ENCODE measurements around the gene PCYT1B. TPM values are rescaled to one million over a fixed set of nuclear protein-coding genes. Genes with fewer than 3 reads are reported as not detected.
"Not testable (repeated sequence)": the region's sequence is repeated elsewhere in the genome, so short reads cannot be mapped to it uniquely, and the experiment has no call there.

Gene PCYT1B
- total RNA-seq, 1 experiment from 2014 or later, result 20.7 TPM

DNA sequence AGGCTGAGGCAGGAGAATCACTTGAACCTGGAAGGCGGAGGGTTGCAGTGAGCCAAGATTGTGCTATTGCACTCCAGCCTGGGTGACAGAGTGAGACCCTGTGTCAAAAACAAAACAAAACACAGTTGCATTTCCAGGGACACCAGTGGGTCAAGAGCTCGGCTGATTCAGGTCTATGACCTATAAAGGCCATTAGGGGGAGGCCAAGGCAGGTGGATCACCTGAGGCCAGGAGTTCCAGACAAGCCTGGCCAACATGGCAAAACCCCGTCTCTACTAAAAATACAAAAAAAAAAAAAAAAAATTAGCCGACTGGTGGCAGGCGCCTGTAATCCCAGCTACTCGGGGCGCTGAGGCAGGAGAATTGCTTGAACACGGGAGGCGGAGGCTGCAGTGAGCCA, 8.5 kb upstream of the PCYT1B start:
- 0 out of 2 replicates have a peak, but pooled peaks have one; percentile 14 for TF ChIP-seq ZNF121 (CRISPR knock-in tag; IDR thresholded peaks at IDR 0.05)
- H3K36me3 Mint-ChIP-seq; H3K27ac Mint-ChIP-seq; H3K27me3 Mint-ChIP-seq (ENCODE audit: low read depth); H3K4me3 Mint-ChIP-seq; H3K9me3 Mint-ChIP-seq: not testable (repeated sequence)
- DNase-seq (ENCODE audit: low spot score) (peak; percentile 11), ATAC-seq (peak; percentile 91)
- ChIA-PET CTCF (interaction anchor here (0.7 to 2.9 kb wide), 11 partner anchors 9 to 632 kb away, joined by 3 to 9 read pairs (median 4); partner anchors contain the start of genes PCYT1B and PDK3), POLR2A (interaction anchor here (0.6 kb wide), 3 partner anchors 10 to 166 kb away, joined by 3 read pairs; no protein-coding TSS in a partner anchor)
- peaks cover 14% of the 10 kb centered on the region for H3K4me1 Mint-ChIP-seq

DNA sequence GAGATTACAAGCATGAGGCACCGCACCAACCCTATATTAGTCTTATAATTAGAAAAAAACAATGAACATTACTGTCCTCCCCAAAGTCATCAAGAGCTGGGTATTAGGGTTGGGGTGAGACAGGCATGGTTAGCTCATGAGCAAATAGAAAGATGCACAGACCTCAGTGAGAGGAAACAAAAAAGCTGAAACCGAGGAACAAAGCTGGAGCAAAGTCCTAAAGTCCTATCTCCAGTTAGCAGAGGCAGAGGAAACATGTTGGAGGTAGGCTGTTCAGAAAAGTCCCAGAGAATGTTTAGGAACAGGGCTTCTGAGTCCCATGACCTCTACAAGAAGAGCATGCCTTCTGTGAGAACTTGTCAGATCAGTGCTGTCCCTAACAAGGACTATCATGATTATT, 4.6 kb upstream of the PCYT1B start:
- peaks cover 23% of the 10 kb centered on the region for H3K4me1 Mint-ChIP-seq

DNA sequence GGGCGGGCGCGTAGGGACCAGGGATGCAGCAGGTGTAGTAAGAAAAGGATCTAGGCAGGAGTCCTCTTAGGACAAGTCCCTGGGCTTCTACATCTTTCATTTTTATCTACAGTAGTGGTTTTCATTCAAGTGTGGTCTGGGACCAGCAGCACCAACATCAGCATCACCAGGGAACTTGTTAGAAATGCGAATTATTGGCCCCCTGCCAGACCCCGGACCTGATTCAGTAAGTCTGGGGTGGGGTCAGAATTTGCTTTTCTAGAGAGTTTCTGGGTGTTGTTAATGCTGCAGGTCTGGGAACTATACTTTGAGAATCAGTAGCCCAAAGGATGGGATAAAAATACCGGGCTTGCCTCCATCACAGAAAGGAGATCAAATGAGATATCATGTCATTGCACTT, 1.3 kb upstream of the PCYT1B start:
- no peaks in the 10 kb centered on the region for H3K9me3 Mint-ChIP-seq
- ATAC-seq (no peak), DNase-seq (ENCODE audit: low spot score) (no peak)
- peaks cover 30% of the 10 kb centered on the region for H3K4me1 Mint-ChIP-seq
- H3K27ac Mint-ChIP-seq, result no peak overlapping the region
- no peaks in the 10 kb centered on the region for H3K27me3 Mint-ChIP-seq (ENCODE audit: low read depth)
- no peak overlapping the region; the same call in 1 of the 2 replicates for H3K4me3 Mint-ChIP-seq
- ChIA-PET CTCF (no interaction called here), POLR2A (no interaction called here)
- no peaks in the 10 kb centered on the region for H3K36me3 Mint-ChIP-seq
- TF ChIP-seq, protein P1, sequence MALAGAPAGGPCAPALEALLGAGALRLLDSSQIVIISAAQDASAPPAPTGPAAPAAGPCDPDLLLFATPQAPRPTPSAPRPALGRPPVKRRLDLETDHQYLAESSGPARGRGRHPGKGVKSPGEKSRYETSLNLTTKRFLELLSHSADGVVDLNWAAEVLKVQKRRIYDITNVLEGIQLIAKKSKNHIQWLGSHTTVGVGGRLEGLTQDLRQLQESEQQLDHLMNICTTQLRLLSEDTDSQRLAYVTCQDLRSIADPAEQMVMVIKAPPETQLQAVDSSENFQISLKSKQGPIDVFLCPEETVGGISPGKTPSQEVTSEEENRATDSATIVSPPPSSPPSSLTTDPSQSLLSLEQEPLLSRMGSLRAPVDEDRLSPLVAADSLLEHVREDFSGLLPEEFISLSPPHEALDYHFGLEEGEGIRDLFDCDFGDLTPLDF (CRISPR knock-in tag; IDR thresholded peaks at IDR 0.05), result no peak
- TF ChIP-seq ZNF671 (CRISPR knock-in tag; IDR thresholded peaks at IDR 0.05) (no peak), NR2C2 (CRISPR knock-in tag; IDR thresholded peaks at IDR 0.05) (no peak), SOX15 (CRISPR knock-in tag; IDR thresholded peaks at IDR 0.05) (no peak)
- TF ChIP-seq, protein P2, sequence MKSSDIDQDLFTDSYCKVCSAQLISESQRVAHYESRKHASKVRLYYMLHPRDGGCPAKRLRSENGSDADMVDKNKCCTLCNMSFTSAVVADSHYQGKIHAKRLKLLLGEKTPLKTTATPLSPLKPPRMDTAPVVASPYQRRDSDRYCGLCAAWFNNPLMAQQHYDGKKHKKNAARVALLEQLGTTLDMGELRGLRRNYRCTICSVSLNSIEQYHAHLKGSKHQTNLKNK (CRISPR knock-in tag; IDR thresholded peaks at IDR 0.05), result no peak
- TF ChIP-seq, protein P3, sequence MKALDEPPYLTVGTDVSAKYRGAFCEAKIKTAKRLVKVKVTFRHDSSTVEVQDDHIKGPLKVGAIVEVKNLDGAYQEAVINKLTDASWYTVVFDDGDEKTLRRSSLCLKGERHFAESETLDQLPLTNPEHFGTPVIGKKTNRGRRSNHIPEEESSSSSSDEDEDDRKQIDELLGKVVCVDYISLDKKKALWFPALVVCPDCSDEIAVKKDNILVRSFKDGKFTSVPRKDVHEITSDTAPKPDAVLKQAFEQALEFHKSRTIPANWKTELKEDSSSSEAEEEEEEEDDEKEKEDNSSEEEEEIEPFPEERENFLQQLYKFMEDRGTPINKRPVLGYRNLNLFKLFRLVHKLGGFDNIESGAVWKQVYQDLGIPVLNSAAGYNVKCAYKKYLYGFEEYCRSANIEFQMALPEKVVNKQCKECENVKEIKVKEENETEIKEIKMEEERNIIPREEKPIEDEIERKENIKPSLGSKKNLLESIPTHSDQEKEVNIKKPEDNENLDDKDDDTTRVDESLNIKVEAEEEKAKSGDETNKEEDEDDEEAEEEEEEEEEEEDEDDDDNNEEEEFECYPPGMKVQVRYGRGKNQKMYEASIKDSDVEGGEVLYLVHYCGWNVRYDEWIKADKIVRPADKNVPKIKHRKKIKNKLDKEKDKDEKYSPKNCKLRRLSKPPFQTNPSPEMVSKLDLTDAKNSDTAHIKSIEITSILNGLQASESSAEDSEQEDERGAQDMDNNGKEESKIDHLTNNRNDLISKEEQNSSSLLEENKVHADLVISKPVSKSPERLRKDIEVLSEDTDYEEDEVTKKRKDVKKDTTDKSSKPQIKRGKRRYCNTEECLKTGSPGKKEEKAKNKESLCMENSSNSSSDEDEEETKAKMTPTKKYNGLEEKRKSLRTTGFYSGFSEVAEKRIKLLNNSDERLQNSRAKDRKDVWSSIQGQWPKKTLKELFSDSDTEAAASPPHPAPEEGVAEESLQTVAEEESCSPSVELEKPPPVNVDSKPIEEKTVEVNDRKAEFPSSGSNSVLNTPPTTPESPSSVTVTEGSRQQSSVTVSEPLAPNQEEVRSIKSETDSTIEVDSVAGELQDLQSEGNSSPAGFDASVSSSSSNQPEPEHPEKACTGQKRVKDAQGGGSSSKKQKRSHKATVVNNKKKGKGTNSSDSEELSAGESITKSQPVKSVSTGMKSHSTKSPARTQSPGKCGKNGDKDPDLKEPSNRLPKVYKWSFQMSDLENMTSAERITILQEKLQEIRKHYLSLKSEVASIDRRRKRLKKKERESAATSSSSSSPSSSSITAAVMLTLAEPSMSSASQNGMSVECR (CRISPR knock-in tag; IDR thresholded peaks at IDR 0.05; ENCODE audit: borderline replicate concordance), result no peak

More for the DNA sequence above, 4.6 kb upstream of the PCYT1B start:
- no peak overlapping the region for H3K4me3 Mint-ChIP-seq
- no peaks in the 10 kb centered on the region for H3K9me3 Mint-ChIP-seq
- no peaks in the 10 kb centered on the region for H3K27me3 Mint-ChIP-seq (ENCODE audit: low read depth)
- DNase-seq (ENCODE audit: low spot score) (no peak), ATAC-seq (no peak)
- no peak for TF ChIP-seq FOXP1 (CRISPR knock-in tag; IDR thresholded peaks at IDR 0.05; ENCODE audit: borderline replicate concordance)
- TF ChIP-seq, protein P4, sequence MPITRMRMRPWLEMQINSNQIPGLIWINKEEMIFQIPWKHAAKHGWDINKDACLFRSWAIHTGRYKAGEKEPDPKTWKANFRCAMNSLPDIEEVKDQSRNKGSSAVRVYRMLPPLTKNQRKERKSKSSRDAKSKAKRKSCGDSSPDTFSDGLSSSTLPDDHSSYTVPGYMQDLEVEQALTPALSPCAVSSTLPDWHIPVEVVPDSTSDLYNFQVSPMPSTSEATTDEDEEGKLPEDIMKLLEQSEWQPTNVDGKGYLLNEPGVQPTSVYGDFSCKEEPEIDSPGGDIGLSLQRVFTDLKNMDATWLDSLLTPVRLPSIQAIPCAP (CRISPR knock-in tag; IDR thresholded peaks at IDR 0.05), result no peak
- TF ChIP-seq, protein P5, sequence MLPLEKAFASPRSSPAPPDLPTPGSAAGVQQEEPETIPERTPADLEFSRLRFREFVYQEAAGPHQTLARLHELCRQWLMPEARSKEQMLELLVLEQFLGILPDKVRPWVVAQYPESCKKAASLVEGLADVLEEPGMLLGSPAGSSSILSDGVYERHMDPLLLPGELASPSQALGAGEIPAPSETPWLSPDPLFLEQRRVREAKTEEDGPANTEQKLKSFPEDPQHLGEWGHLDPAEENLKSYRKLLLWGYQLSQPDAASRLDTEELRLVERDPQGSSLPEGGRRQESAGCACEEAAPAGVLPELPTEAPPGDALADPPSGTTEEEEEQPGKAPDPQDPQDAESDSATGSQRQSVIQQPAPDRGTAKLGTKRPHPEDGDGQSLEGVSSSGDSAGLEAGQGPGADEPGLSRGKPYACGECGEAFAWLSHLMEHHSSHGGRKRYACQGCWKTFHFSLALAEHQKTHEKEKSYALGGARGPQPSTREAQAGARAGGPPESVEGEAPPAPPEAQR (CRISPR knock-in tag; IDR thresholded peaks at IDR 0.05), result no peak
- no peak for TF ChIP-seq JUN (CRISPR knock-in tag; IDR thresholded peaks at IDR 0.05)
- TF ChIP-seq ELF4 (CRISPR knock-in tag; IDR thresholded peaks at IDR 0.05; ENCODE audit: low read depth), result no peak
- no peak for TF ChIP-seq HMGA2 (CRISPR knock-in tag; IDR thresholded peaks at IDR 0.05)
- TF ChIP-seq, protein P6, sequence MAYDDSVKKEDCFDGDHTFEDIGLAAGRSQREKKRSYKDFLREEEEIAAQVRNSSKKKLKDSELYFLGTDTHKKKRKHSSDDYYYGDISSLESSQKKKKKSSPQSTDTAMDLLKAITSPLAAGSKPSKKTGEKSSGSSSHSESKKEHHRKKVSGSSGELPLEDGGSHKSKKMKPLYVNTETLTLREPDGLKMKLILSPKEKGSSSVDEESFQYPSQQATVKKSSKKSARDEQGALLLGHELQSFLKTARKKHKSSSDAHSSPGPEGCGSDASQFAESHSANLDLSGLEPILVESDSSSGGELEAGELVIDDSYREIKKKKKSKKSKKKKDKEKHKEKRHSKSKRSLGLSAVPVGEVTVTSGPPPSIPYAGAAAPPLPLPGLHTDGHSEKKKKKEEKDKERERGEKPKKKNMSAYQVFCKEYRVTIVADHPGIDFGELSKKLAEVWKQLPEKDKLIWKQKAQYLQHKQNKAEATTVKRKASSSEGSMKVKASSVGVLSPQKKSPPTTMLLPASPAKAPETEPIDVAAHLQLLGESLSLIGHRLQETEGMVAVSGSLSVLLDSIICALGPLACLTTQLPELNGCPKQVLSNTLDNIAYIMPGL (CRISPR knock-in tag; IDR thresholded peaks at IDR 0.05), result no peak
- no peak for TF ChIP-seq ZNF121 (CRISPR knock-in tag; IDR thresholded peaks at IDR 0.05)
- TF ChIP-seq, protein P7, sequence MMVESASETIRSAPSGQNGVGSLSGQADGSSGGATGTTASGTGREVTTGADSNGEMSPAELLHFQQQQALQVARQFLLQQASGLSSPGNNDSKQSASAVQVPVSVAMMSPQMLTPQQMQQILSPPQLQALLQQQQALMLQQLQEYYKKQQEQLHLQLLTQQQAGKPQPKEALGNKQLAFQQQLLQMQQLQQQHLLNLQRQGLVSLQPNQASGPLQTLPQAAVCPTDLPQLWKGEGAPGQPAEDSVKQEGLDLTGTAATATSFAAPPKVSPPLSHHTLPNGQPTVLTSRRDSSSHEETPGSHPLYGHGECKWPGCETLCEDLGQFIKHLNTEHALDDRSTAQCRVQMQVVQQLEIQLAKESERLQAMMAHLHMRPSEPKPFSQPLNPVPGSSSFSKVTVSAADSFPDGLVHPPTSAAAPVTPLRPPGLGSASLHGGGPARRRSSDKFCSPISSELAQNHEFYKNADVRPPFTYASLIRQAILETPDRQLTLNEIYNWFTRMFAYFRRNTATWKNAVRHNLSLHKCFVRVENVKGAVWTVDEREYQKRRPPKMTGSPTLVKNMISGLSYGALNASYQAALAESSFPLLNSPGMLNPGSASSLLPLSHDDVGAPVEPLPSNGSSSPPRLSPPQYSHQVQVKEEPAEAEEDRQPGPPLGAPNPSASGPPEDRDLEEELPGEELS (CRISPR knock-in tag; IDR thresholded peaks at IDR 0.05), result no peak
- no peak for TF ChIP-seq NR3C1 (CRISPR knock-in tag; conservative IDR thresholded peaks at IDR 0.05; ENCODE audit: low read depth)
- no peak for TF ChIP-seq NR1H2 (CRISPR knock-in tag; IDR thresholded peaks at IDR 0.05)
- no peak for TF ChIP-seq EMX1 (CRISPR knock-in tag; IDR thresholded peaks at IDR 0.05)
- TF ChIP-seq GTF2I (CRISPR knock-in tag; conservative IDR thresholded peaks at IDR 0.05), result no peak
- TF ChIP-seq TEAD4 (CRISPR knock-in tag; IDR thresholded peaks at IDR 0.05), result no peak
- CTCF ChIA-PET, result interaction anchor here (0.6 kb wide), 1 partner anchor 916 kb away, joined by 8 read pairs; no protein-coding TSS in a partner anchor
- POLR2A ChIA-PET, result no interaction called here
- no peaks in the 10 kb centered on the region for H3K36me3 Mint-ChIP-seq
- no peak overlapping the region for H3K27ac Mint-ChIP-seq

All from WTC11 (cell line).